ENCODE results near the gene SSX2IP. TPM values are rescaled to one million over a fixed set of nuclear protein-coding genes. Genes with fewer than 3 reads are reported as not detected.

The SSX2IP gene
- total and polyA plus RNA-seq, 4 experiments from 2014 or later, result 5.7 to 11.8 (median 7.9) TPM

- Histone ChIP-seq H3K4me3 (ENCODE audit: low read length in 2 of 2) (no peak overlapping the region), H3K27me3 (ENCODE audit: insufficient read depth, low read length) (no peaks in the 10 kb centered on the region), H3K36me3 (ENCODE audit: insufficient read depth, low read length) (no peaks in the 10 kb centered on the region), H3K9me3 (ENCODE audit: control insufficient read depth in 1 of 2, low read length in 2 of 2) (no peaks in the 10 kb centered on the region), H3K27ac (ENCODE audit: low read depth, low read length) (no peak overlapping the region), H3K4me1 (ENCODE audit: insufficient read depth, low read length) (no peaks in the 10 kb centered on the region)
- intact Hi-C loops (cut with micrococcal nuclease), result loop anchor here (5.0 kb wide), 1 partner anchor 34 kb away; no protein-coding TSS in a partner anchor
- H3K27me3 Mint-ChIP-seq, result peaks cover 0 to under 1% of the 10 kb centered on the region in 2 donors
- H3K4me3 Mint-ChIP-seq, result no peak overlapping the region
- ChIA-PET POLR2A (ENCODE audit: partially characterized antibody) (no interaction called here), CTCF (ENCODE audit: partially characterized antibody) (interaction anchor here (1.1 to 2.7 kb wide), 5 partner anchors 18 to 580 kb away, joined by 3 to 9 read pairs (median 3); no protein-coding TSS in a partner anchor)
- H3K9me3 Mint-ChIP-seq, result no peaks in the 10 kb centered on the region
- H3K36me3 Mint-ChIP-seq, result no peaks in the 10 kb centered on the region
- peaks cover 0 to 1% (median 0%) of the 10 kb centered on the region in 4 donors for H3K4me1 Mint-ChIP-seq
- no peak overlapping the region for H3K27ac Mint-ChIP-seq
- DNase-seq, result no peak
These were observed 30.9 kb upstream of the SSX2IP start for GRCh38 chr1:84721152-84721551.

GRCh38 chr1:84720221-84720780, 30.0 kb upstream of the SSX2IP start:
- H3K9me3 ChIP-seq (ENCODE audit: control insufficient read depth in 1 of 2, low read length in 2 of 2), result no peaks in the 10 kb centered on the region
- H3K27ac Mint-ChIP-seq, result no peak overlapping the region

GRCh38 chr1:84719543-84720217, 29.4 kb upstream of the SSX2IP start:
- DNase-seq, result no peak
- H3K4me3 Mint-ChIP-seq, result no peak overlapping the region
- intact Hi-C loops (cut with micrococcal nuclease), result loop anchor here (5.0 kb wide), 1 partner anchor 32 kb away; no protein-coding TSS in a partner anchor

More at GRCh38 chr1:84720221-84720780, 30.0 kb upstream of the SSX2IP start:
- DNase-seq, result no peak
- Mint-ChIP-seq H3K4me3 (no peak overlapping the region), H3K27me3 (peaks cover 0 to 2% of the 10 kb centered on the region in 2 donors), H3K9me3 (no peaks in the 10 kb centered on the region), H3K36me3 (no peaks in the 10 kb centered on the region), H3K4me1 (peaks cover 0 to 1% (median 0%) of the 10 kb centered on the region in 4 donors)
- ChIA-PET CTCF (ENCODE audit: partially characterized antibody) (interaction anchor here (1.6 to 1.7 kb wide), 2 partner anchors 51 to 579 kb away, joined by 3 to 4 read pairs; no protein-coding TSS in a partner anchor), POLR2A (ENCODE audit: partially characterized antibody) (no interaction called here)
- intact Hi-C loops (cut with micrococcal nuclease), result loop anchor here (5.0 kb wide), 1 partner anchor 33 kb away; no protein-coding TSS in a partner anchor
- Histone ChIP-seq H3K4me1 (ENCODE audit: insufficient read depth, low read length) (no peaks in the 10 kb centered on the region), H3K4me3 (ENCODE audit: low read length in 2 of 2) (no peak overlapping the region), H3K36me3 (ENCODE audit: insufficient read depth, low read length) (no peaks in the 10 kb centered on the region), H3K27me3 (ENCODE audit: insufficient read depth, low read length) (no peaks in the 10 kb centered on the region), H3K27ac (ENCODE audit: low read depth, low read length) (no peak overlapping the region)

GRCh38 chr1:84715342-84716019, 25.2 kb upstream of the SSX2IP start:
- Mint-ChIP-seq H3K27me3 (peaks cover 0 to 3% of the 10 kb centered on the region in 2 donors), H3K9me3 (no peaks in the 10 kb centered on the region), H3K27ac (no peak overlapping the region), H3K36me3 (no peaks in the 10 kb centered on the region), H3K4me1 (peaks cover 0 to 2% (median 0%) of the 10 kb centered on the region in 4 donors), H3K4me3 (no peak overlapping the region)
- ChIA-PET CTCF (ENCODE audit: partially characterized antibody) (interaction anchor here (0.7 to 2.4 kb wide), 2 partner anchors 9 to 429 kb away, joined by 3 to 16 read pairs; no protein-coding TSS in a partner anchor), POLR2A (ENCODE audit: partially characterized antibody) (interaction anchor here (1.4 kb wide), 1 partner anchor 25 kb away, joined by 3 read pairs; the partner anchor contains the start of gene SSX2IP)
- no peak for DNase-seq
- Histone ChIP-seq H3K27ac (ENCODE audit: low read depth, low read length) (no peak overlapping the region), H3K36me3 (ENCODE audit: insufficient read depth, low read length) (no peaks in the 10 kb centered on the region), H3K4me1 (ENCODE audit: insufficient read depth, low read length) (no peaks in the 10 kb centered on the region), H3K9me3 (ENCODE audit: control insufficient read depth in 1 of 2, low read length in 2 of 2) (no peaks in the 10 kb centered on the region), H3K4me3 (ENCODE audit: low read length in 2 of 2) (no peak overlapping the region), H3K27me3 (ENCODE audit: insufficient read depth, low read length) (no peaks in the 10 kb centered on the region)
- intact Hi-C loops (cut with micrococcal nuclease), result no loop called here

More at GRCh38 chr1:84719543-84720217, 29.4 kb upstream of the SSX2IP start:
- Mint-ChIP-seq H3K27me3 (peaks cover 0 to 2% of the 10 kb centered on the region in 2 donors), H3K27ac (no peak overlapping the region), H3K36me3 (no peaks in the 10 kb centered on the region), H3K4me1 (peaks cover 0 to 1% (median 0%) of the 10 kb centered on the region in 4 donors), H3K9me3 (no peaks in the 10 kb centered on the region)
- H3K27me3 ChIP-seq (ENCODE audit: insufficient read depth, low read length), result no peaks in the 10 kb centered on the region
- H3K4me1 ChIP-seq (ENCODE audit: insufficient read depth, low read length), result no peaks in the 10 kb centered on the region
- H3K27ac ChIP-seq (ENCODE audit: low read depth, low read length), result no peak overlapping the region
- H3K36me3 ChIP-seq (ENCODE audit: insufficient read depth, low read length), result no peaks in the 10 kb centered on the region
- H3K4me3 ChIP-seq (ENCODE audit: low read length in 2 of 2), result no peak overlapping the region
- POLR2A ChIA-PET (ENCODE audit: partially characterized antibody), result no interaction called here
- CTCF ChIA-PET (ENCODE audit: partially characterized antibody), result interaction anchor here (1.6 kb wide), 1 partner anchor 51 kb away, joined by 3 read pairs; no protein-coding TSS in a partner anchor
- no peaks in the 10 kb centered on the region for H3K9me3 ChIP-seq (ENCODE audit: control insufficient read depth in 1 of 2, low read length in 2 of 2)

- no peaks in the 10 kb centered on the region for H3K9me3 Mint-ChIP-seq
- CTCF ChIA-PET (ENCODE audit: partially characterized antibody), result interaction anchor here (1.6 kb wide), 1 partner anchor 10 kb away, joined by 6 read pairs; no protein-coding TSS in a partner anchor
- H3K9me3 ChIP-seq (ENCODE audit: control insufficient read depth in 1 of 2, low read length in 2 of 2), result no peaks in the 10 kb centered on the region
- H3K36me3 Mint-ChIP-seq, result no peaks in the 10 kb centered on the region
- no peak overlapping the region for H3K4me3 Mint-ChIP-seq
- DNase-seq, result no peak
- H3K27me3 ChIP-seq (ENCODE audit: insufficient read depth, low read length), result no peaks in the 10 kb centered on the region
- H3K4me1 Mint-ChIP-seq, result peaks cover 0 to 2% (median 0%) of the 10 kb centered on the region in 4 donors
- no peak overlapping the region for H3K27ac ChIP-seq (ENCODE audit: low read depth, low read length)
- peaks cover 0 to 7% of the 10 kb centered on the region in 2 donors for H3K27me3 Mint-ChIP-seq
- POLR2A ChIA-PET (ENCODE audit: partially characterized antibody), result no interaction called here
- intact Hi-C loops (cut with micrococcal nuclease), result no loop called here
- no peaks in the 10 kb centered on the region for H3K36me3 ChIP-seq (ENCODE audit: insufficient read depth, low read length)
- H3K4me1 ChIP-seq (ENCODE audit: insufficient read depth, low read length), result no peaks in the 10 kb centered on the region
- H3K27ac Mint-ChIP-seq, result no peak overlapping the region
- no peak overlapping the region for H3K4me3 ChIP-seq (ENCODE audit: low read length in 2 of 2)
These were observed 22.1 kb upstream of the SSX2IP start for GRCh38 chr1:84712276-84712874.

GRCh38 chr1:84711869-84712268, 21.6 kb upstream of the SSX2IP start:
- ChIA-PET CTCF (ENCODE audit: partially characterized antibody) (interaction anchor here (1.6 kb wide), 1 partner anchor 10 kb away, joined by 6 read pairs; no protein-coding TSS in a partner anchor), POLR2A (ENCODE audit: partially characterized antibody) (no interaction called here)
- H3K9me3 Mint-ChIP-seq, result no peaks in the 10 kb centered on the region
- DNase-seq, result no peak
- H3K36me3 ChIP-seq (ENCODE audit: insufficient read depth, low read length), result no peaks in the 10 kb centered on the region
- intact Hi-C loops (cut with micrococcal nuclease), result no loop called here
- H3K9me3 ChIP-seq (ENCODE audit: control insufficient read depth in 1 of 2, low read length in 2 of 2), result no peaks in the 10 kb centered on the region
- H3K4me1 Mint-ChIP-seq, result peaks cover 0 to 2% (median 0%) of the 10 kb centered on the region in 4 donors
- H3K4me3 Mint-ChIP-seq, result no peak overlapping the region
- peaks cover 0 to 7% of the 10 kb centered on the region in 2 donors for H3K27me3 Mint-ChIP-seq
- H3K4me1 ChIP-seq (ENCODE audit: insufficient read depth, low read length), result no peaks in the 10 kb centered on the region
- H3K36me3 Mint-ChIP-seq, result no peaks in the 10 kb centered on the region
- H3K4me3 ChIP-seq (ENCODE audit: low read length in 2 of 2), result no peak overlapping the region
- H3K27ac Mint-ChIP-seq, result no peak overlapping the region
- H3K27me3 ChIP-seq (ENCODE audit: insufficient read depth, low read length), result no peaks in the 10 kb centered on the region
- no peak overlapping the region for H3K27ac ChIP-seq (ENCODE audit: low read depth, low read length)

Measured in CD4-positive, alpha-beta memory T cell (primary cell).